GM08714 (cell line): ENCODE data around the gene NINJ2.
"Not testable (repeated sequence)": the region's sequence is repeated elsewhere in the genome, so short reads cannot be mapped to it uniquely, and the experiment has no call there.

Experiments
- H3K4me3 ChIP-seq: fragments of 200-500 bp; sonication (Bioruptor generic); 2 replicates; pipeline ENCODE4 v1.5.1; 2014; ENCODE audit warnings: mild to moderate bottlenecking, low read length, inconsistent platforms
- ZNF274 ChIP-seq: IDR thresholded peaks from 2 replicates; pipeline ENCODE4 v1.6.1; 2012; ENCODE audit warnings: mild to moderate bottlenecking, low read depth, low read length

The NINJ2 gene, protein sequence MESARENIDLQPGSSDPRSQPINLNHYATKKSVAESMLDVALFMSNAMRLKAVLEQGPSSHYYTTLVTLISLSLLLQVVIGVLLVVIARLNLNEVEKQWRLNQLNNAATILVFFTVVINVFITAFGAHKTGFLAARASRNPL

DNA sequence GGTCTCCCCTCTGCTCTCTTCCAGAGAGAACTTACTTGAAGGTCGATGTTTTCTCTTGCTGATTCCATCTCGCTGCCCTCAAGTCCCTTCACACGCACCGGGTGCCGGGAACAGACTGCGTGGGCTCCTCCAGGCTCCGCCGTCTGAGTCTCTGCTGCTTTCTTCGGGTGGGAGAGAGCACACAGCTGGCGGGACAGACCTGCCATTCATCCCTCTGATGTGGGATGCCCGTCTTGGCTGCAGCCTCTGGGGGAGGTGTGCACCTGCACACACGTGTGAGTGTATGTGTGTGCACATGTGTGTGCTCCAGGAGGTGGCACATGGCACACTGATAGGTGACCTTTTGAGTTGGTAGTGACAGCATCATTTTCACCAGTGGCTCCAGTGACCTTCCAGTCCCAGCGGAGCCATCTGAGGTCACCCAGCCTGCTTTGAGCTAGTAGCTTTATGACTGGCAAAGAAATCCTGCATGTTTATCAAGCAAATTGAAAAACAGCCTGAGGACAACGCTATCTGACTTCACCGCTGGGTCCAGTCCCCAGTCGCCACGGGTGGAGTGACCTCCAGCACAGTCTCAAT lies at the start of gene NINJ2:
Gene NINJ2, minus strand, starts transcription at position 153 of the 579 bp plus-strand sequence. Its CDS starts 85 bp downstream, at position 68.
- TF ChIP-seq ZNF274 = no peak

DNA sequence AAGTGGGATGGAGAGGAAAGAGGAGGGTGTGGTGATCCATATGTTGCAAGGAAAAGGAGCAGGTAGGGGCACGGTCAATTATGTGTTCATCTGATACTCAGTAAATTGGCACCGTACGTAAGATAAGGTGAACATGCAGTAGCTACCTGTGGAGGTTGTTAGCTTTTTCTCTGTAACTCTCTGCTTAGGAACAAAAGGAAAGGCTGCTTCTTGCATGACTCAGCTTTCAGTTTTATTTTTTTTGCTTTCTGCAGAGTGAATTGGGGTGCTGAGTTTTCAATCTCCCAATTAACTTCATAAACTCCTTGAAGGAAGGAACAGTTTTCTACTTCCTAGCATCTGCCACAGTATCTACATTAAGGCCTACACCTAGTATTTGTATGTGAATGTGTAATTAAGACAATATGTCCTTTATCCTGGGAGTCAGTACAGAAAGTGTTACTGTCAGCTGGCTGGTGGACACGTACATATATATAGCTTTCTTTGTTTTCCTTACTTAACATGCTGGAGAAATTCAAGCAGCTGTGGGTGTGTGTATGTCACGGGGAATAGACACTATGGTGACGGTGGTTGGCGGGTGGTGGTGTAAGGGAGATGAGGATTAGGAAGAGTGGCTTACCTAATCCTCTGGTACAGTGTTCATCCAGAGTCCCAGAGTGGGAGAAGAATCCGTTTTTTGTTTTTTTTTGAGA lies 49.1 kb upstream of the NINJ2 start:
- no peak for TF ChIP-seq ZNF274
- no peak overlapping the region for H3K4me3 ChIP-seq

More for the DNA sequence above, at the start of gene NINJ2:
- H3K4me3 ChIP-seq = no peak within 1 kb of the TSS

- H3K4me3 ChIP-seq = no peak overlapping the region
These were observed 46.3 kb upstream of the NINJ2 start for GRCh38 chr12:709455-710020.

DNA sequence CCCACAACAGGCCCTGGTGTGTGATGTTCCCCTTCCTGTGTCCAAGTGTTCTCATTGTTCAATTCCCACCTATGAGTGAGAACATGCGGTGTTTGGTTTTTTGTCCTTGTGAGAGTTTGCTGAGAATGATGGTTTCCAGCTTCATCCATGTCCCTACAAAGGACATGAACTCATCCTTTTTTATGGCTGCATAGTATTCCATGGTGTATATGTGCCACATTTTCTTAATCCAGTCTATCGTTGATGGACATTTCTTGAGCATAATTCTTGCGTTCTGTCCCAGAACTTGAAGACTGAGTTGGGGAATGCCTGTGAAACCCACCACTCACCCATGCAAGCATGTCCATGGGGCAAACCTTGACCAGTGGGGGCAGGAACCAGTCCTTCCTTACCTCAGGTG lies 44.8 kb upstream of the NINJ2 start:
- H3K4me3 ChIP-seq = not testable (repeated sequence)

More at GRCh38 chr12:709455-710020, 46.3 kb upstream of the NINJ2 start:
- no peak for TF ChIP-seq ZNF274

GRCh38 chr12:704516-705242 lies 41.4 kb upstream of the NINJ2 start:
- TF ChIP-seq ZNF274 = no peak
- no peak overlapping the region for H3K4me3 ChIP-seq

DNA sequence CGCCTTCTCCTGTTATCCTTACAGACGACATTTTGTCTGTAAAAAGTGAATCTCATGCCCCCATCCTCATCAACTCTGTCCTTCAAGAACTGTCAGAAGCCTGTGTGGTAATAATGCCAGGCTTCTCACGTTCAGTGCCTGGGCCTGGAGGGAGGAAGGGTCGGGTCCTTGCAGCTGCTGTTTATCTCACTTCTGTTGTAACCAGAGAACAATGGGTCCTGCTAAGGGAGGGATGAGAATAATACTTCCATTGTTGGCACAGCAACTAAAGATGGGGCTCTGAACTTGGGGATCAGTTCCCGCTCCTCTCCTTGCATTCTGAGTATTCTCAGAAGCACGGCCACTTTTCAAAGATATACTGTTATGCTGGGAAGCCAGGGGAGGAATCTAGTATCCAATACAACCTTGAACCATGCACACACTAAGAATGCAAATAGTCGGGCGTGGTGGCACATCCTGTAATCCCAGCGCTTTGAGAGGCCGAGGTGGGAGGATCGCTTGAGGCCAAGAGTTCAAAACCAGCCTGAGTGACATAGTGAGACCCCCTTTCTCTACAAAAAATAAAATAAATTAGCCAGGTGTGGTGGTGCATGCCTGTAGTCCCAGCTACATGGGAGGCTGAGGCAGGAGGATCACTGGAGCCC lies 38.8 kb upstream of the NINJ2 start:
- TF ChIP-seq ZNF274 = no peak
- no peak overlapping the region for H3K4me3 ChIP-seq

DNA sequence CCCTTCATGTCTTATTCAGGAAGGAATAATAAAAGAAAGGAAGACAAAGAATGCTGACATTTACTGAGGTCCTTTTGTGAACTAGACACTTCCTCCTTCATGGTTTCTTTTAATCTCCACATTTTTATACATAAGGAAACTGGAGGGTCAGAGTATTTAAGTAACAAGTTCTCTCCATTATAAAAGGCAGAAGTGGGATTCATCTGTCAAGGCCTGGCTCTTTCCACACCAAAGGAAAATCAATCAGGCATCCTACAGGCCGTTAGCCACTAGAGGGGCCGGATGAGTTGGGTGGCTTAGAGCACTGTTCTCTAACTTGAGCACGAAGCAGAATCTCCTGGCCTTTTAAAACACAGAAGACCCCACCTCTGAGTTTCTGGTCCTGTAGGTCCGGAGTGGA lies 36.8 kb upstream of the NINJ2 start:
- TF ChIP-seq ZNF274 = no peak
- H3K4me3 ChIP-seq = no peak overlapping the region

DNA sequence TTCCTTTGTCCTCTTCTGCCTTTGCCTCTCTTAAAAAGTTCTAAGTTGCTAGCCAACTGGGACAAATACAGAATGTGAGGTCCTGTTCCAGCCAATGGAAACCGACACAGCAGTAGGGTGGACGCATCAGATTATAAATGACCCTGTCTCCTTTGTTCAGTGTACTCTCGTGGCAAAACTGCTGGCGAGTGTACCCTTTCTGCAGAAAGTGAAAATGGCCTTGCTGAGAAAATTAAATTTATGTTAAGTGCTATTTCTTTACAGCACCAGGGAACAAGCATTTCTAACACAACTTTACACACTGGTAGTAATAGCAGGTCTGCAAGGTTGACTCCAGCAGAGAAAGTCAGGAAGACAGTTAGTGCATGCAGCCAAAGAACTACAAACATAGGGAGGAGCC lies 35.0 kb upstream of the NINJ2 start:
- H3K4me3 ChIP-seq = not testable (repeated sequence)

GRCh38 chr12:697481-697880 lies 34.2 kb upstream of the NINJ2 start:
- no peak overlapping the region for H3K4me3 ChIP-seq
- no peak for TF ChIP-seq ZNF274

DNA sequence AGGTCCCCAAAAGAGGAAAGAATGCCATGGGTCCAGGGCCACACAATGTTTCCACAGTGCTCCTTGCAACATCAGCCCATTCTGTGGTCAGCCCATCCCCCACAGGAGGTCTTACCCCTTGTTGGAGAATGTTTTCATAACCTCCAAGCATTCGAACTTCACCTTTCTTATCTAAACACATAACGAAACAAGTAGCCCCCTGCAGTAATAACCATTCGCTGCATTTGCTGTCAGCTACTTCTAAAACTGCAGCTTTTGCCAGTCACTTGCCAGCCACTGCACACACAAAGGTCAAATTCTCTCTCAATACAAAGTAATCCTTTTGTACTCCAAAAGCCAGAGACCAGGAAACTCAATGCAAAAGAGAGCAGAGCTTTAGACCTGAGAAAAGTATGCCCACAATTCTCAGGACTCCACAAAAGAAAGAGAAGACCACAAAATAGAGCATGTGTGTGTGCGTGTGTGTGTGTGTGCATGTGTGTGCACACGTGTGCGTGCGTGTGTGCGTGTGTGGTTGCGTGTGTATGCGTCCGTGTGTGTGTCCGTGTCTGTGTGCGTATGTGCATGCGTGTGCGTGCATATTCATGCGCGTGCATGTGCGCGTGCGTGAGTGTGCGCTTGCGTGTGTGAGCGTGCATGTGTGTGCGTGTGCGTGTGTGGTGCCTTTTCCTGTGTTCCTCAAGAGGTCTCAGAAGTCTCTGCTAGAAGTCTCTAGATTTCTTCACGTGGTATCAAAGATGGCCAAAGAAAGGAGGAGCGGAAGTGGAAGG lies 31.7 kb upstream of the NINJ2 start:
- no peak overlapping the region for H3K4me3 ChIP-seq
- TF ChIP-seq ZNF274 = no peak

DNA sequence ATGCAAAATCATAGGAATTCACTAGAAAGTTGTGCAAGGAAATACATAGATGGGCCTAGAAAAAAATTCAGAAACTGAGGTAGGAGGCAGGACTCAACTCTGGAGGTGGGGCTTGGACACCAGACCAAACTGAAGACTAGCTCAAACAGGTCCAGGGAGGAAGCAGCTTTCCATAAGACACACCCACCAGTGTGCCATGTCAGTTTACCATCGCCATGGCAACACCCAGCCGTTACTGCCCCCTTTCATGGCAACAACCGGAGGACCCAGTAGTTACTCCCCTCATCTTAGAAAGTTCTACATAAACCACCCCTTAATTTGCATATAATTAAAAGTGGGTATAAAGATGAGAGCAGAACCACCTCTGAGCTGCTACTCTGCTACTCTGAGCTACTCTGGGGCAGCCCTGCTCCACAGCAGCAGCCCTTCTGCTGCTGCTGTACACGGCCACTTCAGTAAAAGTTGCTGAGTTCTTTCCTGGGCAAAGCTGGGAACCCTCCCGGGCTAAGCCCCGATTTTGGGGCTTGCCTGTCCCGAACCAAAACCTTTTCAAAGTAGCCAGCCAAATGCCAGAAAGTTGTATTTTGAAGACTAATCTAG lies 30.8 kb upstream of the NINJ2 start:
- H3K4me3 ChIP-seq = no peak overlapping the region
- no peak for TF ChIP-seq ZNF274

DNA sequence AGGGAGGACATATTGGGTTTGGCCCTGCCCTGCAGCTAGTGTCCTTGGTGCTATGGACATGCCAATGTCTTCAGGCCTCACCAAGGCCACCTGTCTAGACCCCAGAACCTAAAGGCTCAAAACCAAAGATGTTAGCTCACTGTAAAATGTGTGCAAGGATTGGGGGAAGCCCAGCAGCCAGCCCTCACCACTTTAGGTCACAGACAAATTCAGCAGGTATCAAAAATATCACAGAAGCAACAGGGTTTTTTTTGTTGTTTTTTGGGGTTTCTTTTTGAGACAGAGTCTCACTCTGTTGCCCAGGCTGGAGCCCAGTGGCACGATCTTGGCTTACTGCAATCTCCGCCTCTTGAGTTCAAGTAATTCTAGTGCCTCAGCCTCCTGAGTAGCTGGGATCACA lies 29.0 kb upstream of the NINJ2 start:
- H3K4me3 ChIP-seq = no peak overlapping the region
- no peak for TF ChIP-seq ZNF274

DNA sequence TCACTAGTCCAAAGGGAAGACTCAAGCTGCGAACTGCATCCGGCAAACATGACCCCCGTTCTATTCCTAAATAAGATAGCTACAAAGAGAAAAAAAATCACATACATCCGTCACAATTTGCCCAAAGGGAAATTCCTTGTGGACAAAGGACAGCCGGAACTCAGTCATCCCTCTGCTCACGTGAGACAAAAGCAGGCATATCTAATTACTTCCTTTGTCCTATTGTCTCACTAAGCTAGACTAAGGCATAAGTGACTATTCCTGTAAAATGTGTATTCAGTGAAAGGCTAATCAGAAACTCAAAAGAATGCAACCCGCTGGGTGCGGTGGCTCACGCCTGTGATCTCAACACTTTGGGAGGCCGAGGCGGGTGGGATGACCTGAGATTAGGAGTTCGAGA lies 27.2 kb upstream of the NINJ2 start:
- no peak overlapping the region for H3K4me3 ChIP-seq
- no peak for TF ChIP-seq ZNF274
